Stomach smooth muscle (tissue), 2 donors: ENCODE data around the gene PREB.

ENCODE experiments used
- H3K27ac ChIP-seq: one replicate; pipeline ENCODE4 v1.7.0; 2013; ENCODE audit warnings: mild to moderate bottlenecking, low read length, inconsistent platforms
- H3K27me3 ChIP-seq, 2 donors: one replicate each; pipeline ENCODE4 v1.7.0; 2013; ENCODE audit warnings: low read length in 2 of 2; ENCODE audit not compliant: insufficient read depth in 2 of 2, control insufficient read depth in 1 of 2
- H3K36me3 ChIP-seq, 2 donors: one replicate each; pipeline ENCODE4 v1.7.0; 2013; ENCODE audit warnings: low read length in 2 of 2; ENCODE audit not compliant: control insufficient read depth in 2 of 2, insufficient read depth in 2 of 2
- H3K4me1 ChIP-seq: one replicate; pipeline ENCODE4 v1.7.0; 2013; ENCODE audit warnings: low read length; ENCODE audit not compliant: control insufficient read depth, insufficient read depth
- H3K4me3 ChIP-seq, 2 donors: one replicate each; pipeline ENCODE4 v1.7.0; 2013; ENCODE audit warnings: low read length in 2 of 2
- H3K9ac ChIP-seq, 2 donors: one replicate each; pipeline ENCODE4 v1.7.0; 2013; ENCODE audit warnings: low read length in 2 of 2, mild to moderate bottlenecking in 1 of 2
- H3K9me3 ChIP-seq, 2 donors: one replicate each; pipeline ENCODE4 v1.7.0; 2013; ENCODE audit warnings: low read length in 2 of 2; ENCODE audit not compliant: control insufficient read depth in 2 of 2
- donor health status: healthy.
- donor health status: Pancreatic carcinoma.

The PREB gene

DNA sequence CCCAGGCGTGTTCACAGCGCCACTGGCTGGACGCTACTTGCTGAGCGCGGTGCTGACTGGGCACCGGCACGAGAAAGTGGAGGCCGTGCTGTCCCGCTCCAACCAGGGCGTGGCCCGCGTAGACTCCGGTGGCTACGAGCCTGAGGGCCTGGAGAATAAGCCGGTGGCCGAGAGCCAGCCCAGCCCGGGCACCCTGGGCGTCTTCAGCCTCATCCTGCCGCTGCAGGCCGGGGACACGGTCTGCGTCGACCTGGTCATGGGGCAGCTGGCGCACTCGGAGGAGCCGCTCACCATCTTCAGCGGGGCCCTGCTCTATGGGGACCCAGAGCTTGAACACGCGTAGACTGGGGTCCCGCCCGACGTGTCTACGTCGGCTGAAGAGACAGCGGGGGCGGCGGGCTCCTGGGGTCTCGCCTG lies 48.8 kb downstream of the PREB start:
- peak overlapping the region; percentile 82 for H3K27ac ChIP-seq
- H3K4me1 ChIP-seq = peaks cover 65% of the 10 kb centered on the region
- H3K9me3 ChIP-seq = no peaks in the 10 kb centered on the region
- peaks cover 2 to 11% of the 10 kb centered on the region in 2 donors for H3K36me3 ChIP-seq
- peak overlapping the region; percentile 62 to 64 for H3K9ac ChIP-seq
- H3K27me3 ChIP-seq = no peaks in the 10 kb centered on the region
- peak overlapping the region; percentile 38 to 76 for H3K4me3 ChIP-seq

DNA sequence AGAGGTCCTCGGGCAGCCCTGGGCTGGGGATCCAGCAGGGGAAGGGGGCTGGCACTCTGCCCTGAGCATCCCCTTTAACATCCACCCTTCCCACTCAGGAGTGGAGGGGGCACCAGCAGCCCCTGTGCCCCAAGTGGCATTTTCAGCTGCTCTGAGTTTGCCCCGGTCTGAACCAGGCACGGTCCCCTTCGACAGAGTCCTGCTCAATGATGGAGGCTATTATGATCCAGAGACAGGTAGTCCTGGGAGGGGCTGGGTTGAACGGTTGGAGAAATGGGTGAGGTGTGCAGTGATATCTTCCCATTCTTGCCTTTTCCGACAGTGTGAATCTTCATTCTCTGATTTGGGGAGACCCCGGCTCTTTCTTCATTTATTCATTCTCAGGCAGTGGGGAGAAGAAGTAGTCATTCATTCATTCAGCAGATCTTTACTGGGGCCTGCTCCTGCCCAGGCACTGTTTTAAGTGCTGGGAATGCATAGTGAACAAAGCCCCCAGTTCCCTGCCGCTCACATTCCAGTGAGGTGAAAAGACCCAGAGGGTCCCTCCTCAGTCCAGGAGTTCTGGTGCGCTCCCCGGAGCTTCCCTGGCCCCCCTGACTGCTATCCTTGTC lies 49.3 kb downstream of the PREB start:
- peaks cover 2 to 15% of the 10 kb centered on the region in 2 donors for H3K36me3 ChIP-seq
- H3K4me1 ChIP-seq = peaks cover 70% of the 10 kb centered on the region
- H3K4me3 ChIP-seq = peak overlapping the region; percentile 38 to 76
- no peaks in the 10 kb centered on the region for H3K27me3 ChIP-seq
- H3K9ac ChIP-seq = peak overlapping the region; percentile 47 to 62
- peak overlapping the region; percentile 82 for H3K27ac ChIP-seq
- no peaks in the 10 kb centered on the region for H3K9me3 ChIP-seq

GRCh38 chr2:27084297-27085061 lies 50.0 kb downstream of the PREB start:
- peaks cover 2 to 19% of the 10 kb centered on the region in 2 donors for H3K36me3 ChIP-seq
- H3K4me3 ChIP-seq = peak overlapping the region in 1 of 2 donors; percentile 22
- H3K27me3 ChIP-seq = no peaks in the 10 kb centered on the region
- H3K9me3 ChIP-seq = no peaks in the 10 kb centered on the region
- H3K4me1 ChIP-seq = peaks cover 77% of the 10 kb centered on the region
- H3K27ac ChIP-seq = peak overlapping the region; percentile 82
- H3K9ac ChIP-seq = peak overlapping the region in 1 of 2 donors; percentile 47

DNA sequence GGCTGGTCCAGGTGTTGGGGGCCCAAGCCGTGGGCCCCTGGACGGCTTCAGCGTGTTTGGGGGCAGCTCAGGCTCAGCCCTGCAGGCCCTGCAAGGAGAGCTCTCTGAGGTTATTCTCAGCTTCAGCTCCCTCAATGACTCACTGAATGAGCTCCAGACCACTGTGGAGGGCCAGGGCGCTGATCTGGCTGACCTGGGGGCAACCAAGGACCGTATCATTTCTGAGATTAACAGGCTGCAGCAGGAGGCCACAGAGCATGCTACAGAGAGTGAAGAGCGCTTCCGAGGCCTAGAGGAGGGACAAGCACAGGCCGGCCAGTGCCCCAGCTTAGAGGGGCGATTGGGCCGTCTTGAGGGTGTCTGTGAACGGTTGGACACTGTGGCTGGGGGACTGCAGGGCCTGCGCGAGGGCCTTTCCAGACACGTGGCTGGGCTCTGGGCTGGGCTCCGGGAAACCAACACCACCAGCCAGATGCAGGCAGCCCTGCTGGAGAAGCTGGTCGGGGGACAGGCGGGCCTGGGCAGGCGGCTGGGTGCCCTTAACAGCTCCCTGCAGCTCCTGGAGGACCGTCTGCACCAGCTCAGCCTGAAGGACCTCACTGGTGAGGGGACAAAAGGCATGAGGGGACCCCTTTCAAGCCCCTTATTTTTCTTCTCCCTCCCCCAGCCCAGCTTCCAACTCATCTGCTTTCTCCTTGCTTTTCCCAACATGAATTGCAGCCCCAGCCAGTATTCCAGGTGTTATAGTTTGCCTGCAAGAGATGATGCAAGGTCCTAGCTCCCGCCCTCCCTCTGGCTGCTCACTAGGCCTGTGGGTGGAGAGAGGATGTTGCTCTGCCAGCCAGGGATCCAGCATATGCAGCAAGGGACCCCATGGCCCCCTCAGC lies 50.8 kb downstream of the PREB start:
- Histone ChIP-seq H3K9ac (peak overlapping the region in 1 of 2 donors; percentile 22), H3K36me3 (peaks cover 2 to 19% of the 10 kb centered on the region in 2 donors), H3K4me1 (peaks cover 85% of the 10 kb centered on the region), H3K4me3 (peak overlapping the region in 1 of 2 donors; percentile 22), H3K27me3 (no peaks in the 10 kb centered on the region), H3K9me3 (no peaks in the 10 kb centered on the region), H3K27ac (peak overlapping the region; percentile 82)

GRCh38 chr2:27082773-27083409 lies 51.5 kb downstream of the PREB start:
- H3K9ac ChIP-seq = peak overlapping the region in 1 of 2 donors; percentile 22
- H3K4me3 ChIP-seq = peak overlapping the region in 1 of 2 donors; percentile 44
- peak overlapping the region; percentile 82 for H3K27ac ChIP-seq
- no peaks in the 10 kb centered on the region for H3K27me3 ChIP-seq
- peaks cover 2 to 19% of the 10 kb centered on the region in 2 donors for H3K36me3 ChIP-seq
- H3K4me1 ChIP-seq = peaks cover 89% of the 10 kb centered on the region
- no peaks in the 10 kb centered on the region for H3K9me3 ChIP-seq

- no peak overlapping the region for H3K9ac ChIP-seq
- no peaks in the 10 kb centered on the region for H3K27me3 ChIP-seq
- peak overlapping the region; percentile 100 for H3K27ac ChIP-seq
- H3K36me3 ChIP-seq = peaks cover 2 to 19% of the 10 kb centered on the region in 2 donors
- H3K4me3 ChIP-seq = peak overlapping the region; percentile 90 to 93
- H3K9me3 ChIP-seq = no peaks in the 10 kb centered on the region
- H3K4me1 ChIP-seq = peaks cover 91% of the 10 kb centered on the region
Measured at GRCh38 chr2:27081984-27082772, 52.3 kb downstream of the PREB start.
